ENCODE results near the gene MACROD1.

Gene MACROD1

DNA sequence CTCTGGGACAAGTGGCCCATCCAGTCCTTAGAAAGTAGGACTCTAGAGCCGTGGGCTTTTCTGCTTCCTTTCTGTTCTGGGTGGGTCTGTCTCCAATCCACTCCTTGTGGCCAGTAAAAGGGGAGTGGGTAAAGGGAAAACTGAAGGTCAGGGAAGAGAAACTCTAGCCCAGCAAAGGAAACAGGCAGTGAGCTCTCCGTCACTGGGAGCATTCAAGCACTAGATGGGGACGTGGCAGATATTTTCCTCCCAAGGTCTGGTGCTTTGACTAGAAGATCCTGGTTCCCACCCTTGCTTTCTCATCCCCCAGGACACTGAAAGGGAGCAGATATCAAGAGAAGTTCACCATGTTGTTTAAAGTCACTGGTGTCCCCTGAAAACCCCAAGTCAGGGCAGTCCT lies 42.2 kb downstream of the MACROD1 start:
- TF ChIP-seq EGR1 (IDR thresholded peaks at IDR 0.05) (no peak), RAD21 (IDR thresholded peaks at IDR 0.05; ENCODE audit: low read depth) (no peak), EP300 (IDR thresholded peaks at IDR 0.05; ENCODE audit: borderline replicate concordance) (no peak), YY1 (IDR thresholded peaks at IDR 0.05; ENCODE audit: low read depth) (no peak)

DNA sequence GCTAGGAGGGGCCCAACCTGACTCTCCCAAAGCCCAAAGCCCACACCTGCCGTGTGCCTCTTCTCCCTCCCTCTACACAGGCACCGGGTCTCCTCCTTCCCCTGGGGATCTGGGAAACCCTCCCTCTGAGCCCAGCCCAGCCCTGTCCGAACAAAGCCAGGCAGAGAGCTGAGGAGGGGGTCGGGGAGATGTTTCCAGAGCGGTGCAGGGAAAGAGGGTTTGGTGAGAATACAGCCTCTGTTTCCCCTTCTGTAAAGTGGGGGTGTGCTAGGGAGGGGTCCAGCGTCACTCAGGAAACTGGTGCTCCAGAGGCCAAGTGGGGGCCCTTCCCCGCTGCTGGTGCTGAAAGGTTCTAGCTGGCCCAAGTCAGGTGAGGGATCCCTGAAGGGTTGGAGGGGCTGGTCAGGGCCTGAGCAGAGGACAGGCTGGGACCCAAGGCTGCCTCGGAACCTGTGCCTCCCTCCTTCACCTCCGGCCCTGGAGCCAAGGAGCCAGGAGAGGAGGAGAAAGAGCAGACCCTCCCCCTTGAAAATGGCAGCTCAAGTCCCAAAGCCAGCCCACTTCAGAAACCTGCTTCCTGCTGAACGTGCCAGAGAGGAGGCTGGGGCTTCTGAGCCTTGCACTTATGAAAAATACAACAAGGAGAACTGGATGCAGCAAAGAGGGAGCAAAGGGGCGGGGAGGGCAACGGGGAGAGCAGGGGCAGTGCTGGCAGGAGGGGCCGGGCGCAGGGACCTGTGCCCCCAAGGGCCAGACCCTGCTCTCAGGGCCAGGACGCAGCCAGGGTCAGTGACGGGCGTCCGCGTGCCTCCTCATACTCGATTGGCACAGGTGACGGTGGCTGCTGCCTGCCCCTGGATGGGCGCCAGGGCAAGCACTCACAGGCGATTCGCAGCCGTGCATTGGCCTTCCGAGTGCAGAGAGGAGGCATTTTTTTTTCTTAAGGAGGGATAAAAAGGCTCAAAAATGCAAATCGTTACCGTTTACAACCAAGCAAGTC lies 43.2 kb downstream of the MACROD1 start:
- TF ChIP-seq CREB1 (IDR thresholded peaks at IDR 0.05; ENCODE audit: low read depth) (no peak), TEAD4 (IDR thresholded peaks at IDR 0.05) (no peak), CEBPB (IDR thresholded peaks at IDR 0.05) (no peak), TCF12 (IDR thresholded peaks at IDR 0.05; ENCODE audit: low read depth) (no peak), RAD21 (IDR thresholded peaks at IDR 0.05; ENCODE audit: low read depth) (no peak), EP300 (IDR thresholded peaks at IDR 0.05; ENCODE audit: borderline replicate concordance) (no peak), FOXM1 (IDR thresholded peaks at IDR 0.05; ENCODE audit: borderline replicate concordance, low read depth) (no peak), YY1 (IDR thresholded peaks at IDR 0.05; ENCODE audit: low read depth) (no peak), EGR1 (IDR thresholded peaks at IDR 0.05) (no peak), ZBTB7A (IDR thresholded peaks at IDR 0.05; ENCODE audit: low read depth) (no peak), TAF1 (IDR thresholded peaks at IDR 0.05; ENCODE audit: low read depth) (no peak), NFIC (IDR thresholded peaks at IDR 0.05) (no peak)
- TF ChIP-seq, protein P1, sequence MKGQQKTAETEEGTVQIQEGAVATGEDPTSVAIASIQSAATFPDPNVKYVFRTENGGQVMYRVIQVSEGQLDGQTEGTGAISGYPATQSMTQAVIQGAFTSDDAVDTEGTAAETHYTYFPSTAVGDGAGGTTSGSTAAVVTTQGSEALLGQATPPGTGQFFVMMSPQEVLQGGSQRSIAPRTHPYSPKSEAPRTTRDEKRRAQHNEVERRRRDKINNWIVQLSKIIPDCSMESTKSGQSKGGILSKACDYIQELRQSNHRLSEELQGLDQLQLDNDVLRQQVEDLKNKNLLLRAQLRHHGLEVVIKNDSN (IDR thresholded peaks at IDR 0.05), result no peak
- TF ChIP-seq, protein P2, sequence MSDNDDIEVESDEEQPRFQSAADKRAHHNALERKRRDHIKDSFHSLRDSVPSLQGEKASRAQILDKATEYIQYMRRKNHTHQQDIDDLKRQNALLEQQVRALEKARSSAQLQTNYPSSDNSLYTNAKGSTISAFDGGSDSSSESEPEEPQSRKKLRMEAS (IDR thresholded peaks at IDR 0.05), result no peak
- TF ChIP-seq, protein P3, sequence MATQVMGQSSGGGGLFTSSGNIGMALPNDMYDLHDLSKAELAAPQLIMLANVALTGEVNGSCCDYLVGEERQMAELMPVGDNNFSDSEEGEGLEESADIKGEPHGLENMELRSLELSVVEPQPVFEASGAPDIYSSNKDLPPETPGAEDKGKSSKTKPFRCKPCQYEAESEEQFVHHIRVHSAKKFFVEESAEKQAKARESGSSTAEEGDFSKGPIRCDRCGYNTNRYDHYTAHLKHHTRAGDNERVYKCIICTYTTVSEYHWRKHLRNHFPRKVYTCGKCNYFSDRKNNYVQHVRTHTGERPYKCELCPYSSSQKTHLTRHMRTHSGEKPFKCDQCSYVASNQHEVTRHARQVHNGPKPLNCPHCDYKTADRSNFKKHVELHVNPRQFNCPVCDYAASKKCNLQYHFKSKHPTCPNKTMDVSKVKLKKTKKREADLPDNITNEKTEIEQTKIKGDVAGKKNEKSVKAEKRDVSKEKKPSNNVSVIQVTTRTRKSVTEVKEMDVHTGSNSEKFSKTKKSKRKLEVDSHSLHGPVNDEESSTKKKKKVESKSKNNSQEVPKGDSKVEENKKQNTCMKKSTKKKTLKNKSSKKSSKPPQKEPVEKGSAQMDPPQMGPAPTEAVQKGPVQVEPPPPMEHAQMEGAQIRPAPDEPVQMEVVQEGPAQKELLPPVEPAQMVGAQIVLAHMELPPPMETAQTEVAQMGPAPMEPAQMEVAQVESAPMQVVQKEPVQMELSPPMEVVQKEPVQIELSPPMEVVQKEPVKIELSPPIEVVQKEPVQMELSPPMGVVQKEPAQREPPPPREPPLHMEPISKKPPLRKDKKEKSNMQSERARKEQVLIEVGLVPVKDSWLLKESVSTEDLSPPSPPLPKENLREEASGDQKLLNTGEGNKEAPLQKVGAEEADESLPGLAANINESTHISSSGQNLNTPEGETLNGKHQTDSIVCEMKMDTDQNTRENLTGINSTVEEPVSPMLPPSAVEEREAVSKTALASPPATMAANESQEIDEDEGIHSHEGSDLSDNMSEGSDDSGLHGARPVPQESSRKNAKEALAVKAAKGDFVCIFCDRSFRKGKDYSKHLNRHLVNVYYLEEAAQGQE (IDR thresholded peaks at IDR 0.05; ENCODE audit: low read depth), result no peak

DNA sequence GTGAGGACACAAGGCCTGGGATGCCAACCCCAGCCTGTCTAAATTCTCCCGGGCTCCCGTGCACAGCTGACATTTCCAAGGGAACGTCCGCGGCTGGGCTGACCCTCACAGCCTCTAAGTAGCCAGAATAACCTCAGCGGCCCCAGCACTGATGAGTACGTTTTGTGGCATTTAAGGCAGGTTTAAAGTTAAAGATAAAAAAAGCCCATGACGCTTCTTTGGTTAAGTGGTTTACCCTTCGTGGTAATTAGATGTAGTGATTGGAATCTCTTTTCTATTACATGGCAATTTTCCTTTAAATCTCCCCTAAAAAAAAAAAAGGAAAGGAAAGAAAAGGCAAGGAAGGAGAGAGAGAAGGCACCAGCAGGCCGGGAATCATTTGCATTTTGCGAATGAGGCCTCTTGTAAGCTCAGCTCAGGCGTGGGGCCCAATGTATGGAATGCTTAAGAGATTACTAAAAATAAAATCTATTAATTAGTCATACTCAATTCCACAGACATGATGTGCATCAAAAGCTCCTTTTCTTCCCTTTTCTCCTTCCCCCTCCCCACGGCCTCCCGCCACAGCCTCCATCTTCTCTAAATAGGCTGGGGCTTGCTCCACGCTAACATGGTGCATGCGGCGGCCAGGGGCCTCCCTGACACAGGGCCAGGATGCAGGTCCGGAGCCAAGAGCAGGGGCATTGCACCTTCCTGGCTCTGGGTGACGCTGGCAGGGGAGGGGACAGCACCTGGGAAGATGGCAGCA lies 44.1 kb downstream of the MACROD1 start:
- TF ChIP-seq FOXM1 (IDR thresholded peaks at IDR 0.05; ENCODE audit: borderline replicate concordance, low read depth) (no peak), EGR1 (IDR thresholded peaks at IDR 0.05) (no peak), CEBPB (IDR thresholded peaks at IDR 0.05) (no peak), TAF1 (IDR thresholded peaks at IDR 0.05; ENCODE audit: low read depth) (no peak), ZBTB7A (IDR thresholded peaks at IDR 0.05; ENCODE audit: low read depth) (no peak), TCF12 (IDR thresholded peaks at IDR 0.05; ENCODE audit: low read depth) (no peak), EP300 (IDR thresholded peaks at IDR 0.05; ENCODE audit: borderline replicate concordance) (no peak), RAD21 (IDR thresholded peaks at IDR 0.05; ENCODE audit: low read depth) (no peak), CREB1 (IDR thresholded peaks at IDR 0.05; ENCODE audit: low read depth) (no peak), TEAD4 (IDR thresholded peaks at IDR 0.05) (no peak), NFIC (IDR thresholded peaks at IDR 0.05) (no peak), YY1 (IDR thresholded peaks at IDR 0.05; ENCODE audit: low read depth) (no peak)
- TF ChIP-seq, protein P3 (IDR thresholded peaks at IDR 0.05; ENCODE audit: low read depth), result no peak
- TF ChIP-seq, protein P1 (IDR thresholded peaks at IDR 0.05), result no peak
- TF ChIP-seq, protein P2 (IDR thresholded peaks at IDR 0.05), result no peak

DNA sequence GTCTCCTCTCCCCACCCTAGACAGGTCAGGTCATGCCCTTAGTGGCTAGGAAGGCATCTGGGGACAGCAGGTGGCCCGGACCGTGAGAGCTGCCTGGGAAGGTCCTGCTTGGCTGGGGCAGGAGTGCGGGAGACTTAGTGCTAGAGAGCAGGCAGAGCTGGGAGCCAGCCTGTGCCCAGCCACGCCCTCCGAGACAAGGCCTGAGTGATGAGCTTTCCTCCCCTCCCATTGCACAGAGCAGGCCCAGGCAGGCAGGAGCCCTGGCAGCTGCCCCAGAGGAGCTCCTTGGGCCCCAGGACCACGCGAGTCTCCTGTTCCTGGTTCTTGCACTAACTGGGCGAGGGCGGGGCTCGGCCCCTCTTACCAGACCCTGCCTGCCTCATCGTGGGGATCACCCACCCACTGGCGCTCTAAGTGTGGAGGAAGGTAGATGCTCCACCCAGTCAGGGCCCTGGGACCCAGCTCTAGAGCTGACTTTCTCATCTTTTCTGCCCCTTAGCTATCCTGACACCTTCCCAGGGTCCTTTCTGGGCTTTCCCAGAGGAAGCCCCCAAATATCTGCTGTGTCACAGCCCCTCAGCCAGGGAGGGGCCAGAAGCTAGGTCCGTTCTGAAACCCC lies 44.9 kb downstream of the MACROD1 start:
- no peak for TF ChIP-seq TCF12 (IDR thresholded peaks at IDR 0.05; ENCODE audit: low read depth)
- TF ChIP-seq TAF1 (IDR thresholded peaks at IDR 0.05; ENCODE audit: low read depth), result no peak
- TF ChIP-seq EGR1 (IDR thresholded peaks at IDR 0.05), result no peak
- TF ChIP-seq, protein P2 (IDR thresholded peaks at IDR 0.05), result no peak
- TF ChIP-seq, protein P1 (IDR thresholded peaks at IDR 0.05), result no peak
- no peak for TF ChIP-seq YY1 (IDR thresholded peaks at IDR 0.05; ENCODE audit: low read depth)
- no peak for TF ChIP-seq TEAD4 (IDR thresholded peaks at IDR 0.05)
- no peak for TF ChIP-seq CEBPB (IDR thresholded peaks at IDR 0.05)
- no peak for TF ChIP-seq ZBTB7A (IDR thresholded peaks at IDR 0.05; ENCODE audit: low read depth)
- no peak for TF ChIP-seq NFIC (IDR thresholded peaks at IDR 0.05)
- TF ChIP-seq, protein P3 (IDR thresholded peaks at IDR 0.05; ENCODE audit: low read depth), result no peak
- no peak for TF ChIP-seq FOXM1 (IDR thresholded peaks at IDR 0.05; ENCODE audit: borderline replicate concordance, low read depth)

Data from Ishikawa (cell line).